Stimulated activated naive CD8-positive, alpha-beta T cell treated with anti-CD3 and anti-CD28 coated beads, Interleukin-15, amount 100 ng/mL, for 72 hours (primary cell): ENCODE results near the gene IFNAR2.
"Not testable (repeated sequence)": the region's sequence is repeated elsewhere in the genome, so short reads cannot be mapped to it uniquely, and the experiment has no call there.

ENCODE experiments used
- ATAC-seq: fragments of 150-1000 bp; cut with Tn5 transposase; 2 replicates; pipeline ENCODE4 v1.10.0; 2021; ENCODE audit warnings: mild to moderate bottlenecking, moderate library complexity
- DNase-seq, 2 donors: peaks; one replicate each; pipeline ENCODE4 v3.0.0; 2021 to 2022
- H3K27ac Mint-ChIP-seq, 2 donors: one replicate each; pipeline ENCODE4 v1.8.0; 2022; ENCODE audit warnings: mild to moderate bottlenecking in 2 of 2, mixed read lengths in 2 of 2, moderate library complexity in 2 of 2
- H3K27me3 Mint-ChIP-seq: one replicate; pipeline ENCODE4 v1.8.0; 2022; ENCODE audit warnings: mixed read lengths
- H3K4me1 Mint-ChIP-seq: one replicate; pipeline ENCODE4 v1.8.0; 2022; ENCODE audit warnings: mild to moderate bottlenecking, mixed read lengths
- H3K4me3 Mint-ChIP-seq, 2 donors: one replicate each; pipeline ENCODE4 v1.8.0; 2022; ENCODE audit warnings: mild to moderate bottlenecking in 2 of 2, mixed read lengths in 2 of 2, moderate library complexity in 1 of 2
- H3K9me3 Mint-ChIP-seq, 2 donors: one replicate each; pipeline ENCODE4 v1.8.0; 2022; ENCODE audit warnings: mixed read lengths in 2 of 2

The IFNAR2 gene

DNA sequence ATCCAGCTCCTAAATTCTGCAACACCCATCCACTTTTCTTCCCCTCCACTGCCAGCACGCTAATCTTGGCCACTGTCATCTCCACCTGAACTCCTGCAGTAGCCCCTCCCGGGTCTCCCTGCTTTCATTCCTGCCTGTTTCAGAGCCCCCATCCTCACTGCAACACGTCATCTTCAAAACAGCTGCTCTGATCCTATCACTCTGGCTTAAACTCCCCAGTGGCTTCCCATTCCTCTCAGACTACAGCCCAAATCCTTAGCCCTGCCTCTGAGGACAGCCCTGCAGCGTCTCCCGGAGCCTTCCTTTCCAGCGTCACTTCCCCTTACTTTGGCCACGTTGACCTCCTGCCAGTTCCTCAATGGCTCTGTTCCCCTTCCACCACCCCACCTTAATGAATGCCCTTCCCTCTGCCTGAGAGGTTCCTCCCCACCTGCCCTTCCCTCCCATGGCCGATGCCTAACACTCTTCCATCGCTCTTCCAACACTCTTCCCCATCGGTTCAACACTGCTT, 22.9 kb upstream of the IFNAR2 start:
- ATAC-seq (no peak), DNase-seq (no peak)
- Mint-ChIP-seq H3K27me3 (no peaks in the 10 kb centered on the region), H3K9me3 (peaks cover 18 to 24% of the 10 kb centered on the region in 2 donors), H3K27ac (no peak overlapping the region), H3K4me3 (no peak overlapping the region), H3K4me1 (peaks cover 61% of the 10 kb centered on the region)

GRCh38 chr21:33207449-33208149, 22.1 kb upstream of the IFNAR2 start:
- Mint-ChIP-seq H3K27me3 (no peaks in the 10 kb centered on the region), H3K4me3 (no peak overlapping the region), H3K4me1 (peaks cover 61% of the 10 kb centered on the region), H3K27ac (no peak overlapping the region), H3K9me3 (peaks cover 18 to 24% of the 10 kb centered on the region in 2 donors)
- ATAC-seq (no peak), DNase-seq (no peak)

- no peaks in the 10 kb centered on the region for H3K27me3 Mint-ChIP-seq
- no peak overlapping the region for H3K27ac Mint-ChIP-seq
- DNase-seq (no peak), ATAC-seq (no peak)
- no peak overlapping the region for H3K4me3 Mint-ChIP-seq
- H3K9me3 Mint-ChIP-seq, result peaks cover 18 to 24% of the 10 kb centered on the region in 2 donors
- peaks cover 61% of the 10 kb centered on the region for H3K4me1 Mint-ChIP-seq
These were observed 21.2 kb upstream of the IFNAR2 start for GRCh38 chr21:33208534-33208933.

GRCh38 chr21:33211305-33211704, 18.4 kb upstream of the IFNAR2 start:
- no peak overlapping the region for H3K27ac Mint-ChIP-seq
- peaks cover 63% of the 10 kb centered on the region for H3K4me1 Mint-ChIP-seq
- peak overlapping the region in 1 of 2 donors; percentile 19 for H3K4me3 Mint-ChIP-seq
- no peaks in the 10 kb centered on the region for H3K27me3 Mint-ChIP-seq
- peaks cover 22 to 31% of the 10 kb centered on the region in 2 donors for H3K9me3 Mint-ChIP-seq
- ATAC-seq, result no peak
- no peak for DNase-seq

DNA sequence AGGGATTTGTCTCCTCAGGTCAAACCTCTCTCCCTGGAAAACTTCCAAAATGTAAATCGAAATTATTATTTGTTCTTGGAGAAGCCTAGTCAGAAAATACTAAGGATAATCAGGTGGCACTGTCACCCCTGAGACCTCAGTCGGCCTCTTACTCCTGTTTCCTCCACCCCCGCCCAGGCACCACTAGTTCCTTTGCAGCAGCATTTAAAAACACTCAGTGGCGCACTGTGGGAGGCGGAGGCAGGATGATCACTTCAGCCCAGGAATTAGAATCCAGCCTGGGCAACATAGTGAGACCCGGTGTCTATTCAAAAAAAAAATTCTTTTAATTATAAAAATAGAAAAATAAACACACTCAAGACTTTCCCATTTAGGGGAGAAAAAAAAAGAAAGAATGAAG, 18.0 kb upstream of the IFNAR2 start:
- ATAC-seq (no peak), DNase-seq (no peak)
- Mint-ChIP-seq H3K4me1 (peaks cover 64% of the 10 kb centered on the region), H3K4me3 (peak overlapping the region; percentile 58 to 68), H3K27ac (no peak overlapping the region), H3K27me3 (no peaks in the 10 kb centered on the region), H3K9me3 (peaks cover 20 to 28% of the 10 kb centered on the region in 2 donors)

DNA sequence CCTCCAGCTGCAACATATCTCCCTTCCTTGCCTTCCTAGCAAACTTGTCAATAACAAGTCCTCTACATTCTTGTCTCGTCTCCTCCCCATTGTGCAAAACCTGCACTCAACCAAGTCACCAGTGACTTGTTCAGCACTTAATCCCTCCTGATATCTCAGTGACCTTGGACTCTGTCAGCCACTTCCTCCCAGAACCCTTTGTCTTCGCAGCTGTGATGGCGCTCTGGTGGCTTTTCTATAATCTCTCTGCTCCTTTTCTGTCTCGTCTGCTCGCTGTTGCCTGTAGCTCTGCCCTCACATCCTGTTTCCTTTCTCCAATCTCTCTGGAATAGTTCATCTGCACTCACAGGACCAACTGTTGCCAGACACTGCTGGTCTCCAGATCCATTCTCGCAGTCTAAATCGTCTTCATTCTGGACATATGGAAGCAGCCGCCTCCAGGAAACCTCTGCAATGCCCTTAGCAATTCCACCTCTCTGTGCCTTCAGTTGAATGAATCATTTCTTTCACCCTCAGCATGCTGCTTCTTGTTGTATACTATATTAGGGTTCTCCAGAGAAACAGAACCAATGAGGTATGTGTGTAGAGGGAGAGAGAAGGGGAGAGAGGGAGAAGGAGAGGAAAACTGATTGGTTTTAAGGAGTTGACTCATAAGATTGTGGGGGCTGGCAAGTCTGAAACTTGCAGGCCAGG, 17.4 kb upstream of the IFNAR2 start:
- Mint-ChIP-seq H3K27ac (peak overlapping the region in 1 of 2 donors; percentile 37), H3K4me1 (peaks cover 63% of the 10 kb centered on the region), H3K27me3 (no peaks in the 10 kb centered on the region), H3K4me3 (peak overlapping the region; percentile 58 to 68), H3K9me3 (peaks cover 14 to 22% of the 10 kb centered on the region in 2 donors)
- ATAC-seq (no peak), DNase-seq (no peak)

DNA sequence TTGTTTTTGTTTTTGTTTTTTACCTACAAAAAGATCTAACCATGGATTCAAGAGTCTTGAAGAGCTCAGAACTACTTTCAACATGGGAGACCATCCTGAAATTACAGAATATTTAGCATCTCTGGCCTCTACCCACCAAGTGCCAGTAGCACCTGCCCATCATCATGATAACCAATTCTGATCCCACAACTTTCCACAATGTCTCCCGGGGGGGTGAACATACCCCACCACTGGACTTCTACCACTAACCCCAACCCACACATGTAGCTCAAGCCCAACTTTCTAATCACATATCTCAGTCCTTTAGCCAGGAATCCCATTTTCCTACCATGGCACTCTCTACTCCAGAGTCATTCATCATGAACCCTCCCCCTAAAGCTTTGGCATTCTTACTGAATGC, 15.7 kb upstream of the IFNAR2 start:
- ATAC-seq, result no peak
- no peak for DNase-seq
- Mint-ChIP-seq H3K27me3 (no peaks in the 10 kb centered on the region), H3K9me3 (peaks cover 4 to 8% of the 10 kb centered on the region in 2 donors), H3K4me3 (no peak overlapping the region), H3K27ac (peak overlapping the region in 1 of 2 donors; percentile 77), H3K4me1 (peaks cover 77% of the 10 kb centered on the region)

DNA sequence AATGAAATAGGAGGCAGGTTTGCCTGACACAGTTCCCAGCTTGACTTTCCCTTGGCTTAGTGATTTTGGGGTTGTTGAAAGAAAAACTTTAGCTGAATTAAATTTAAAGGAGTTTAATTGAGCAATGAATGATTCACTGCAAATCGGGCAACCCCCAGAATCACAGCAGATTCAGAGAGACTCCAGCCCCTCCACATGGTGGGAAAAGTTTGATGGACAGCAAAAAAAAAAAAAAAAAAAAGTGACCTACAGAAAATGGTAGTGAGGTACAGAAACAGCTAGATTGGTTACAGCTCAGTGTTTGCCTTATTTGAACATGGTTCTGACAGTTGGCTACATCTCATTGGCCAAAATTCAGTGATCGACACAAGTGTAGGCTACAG, 12.6 kb upstream of the IFNAR2 start:
- ATAC-seq (no peak), DNase-seq (no peak)
- Mint-ChIP-seq H3K9me3 (peaks cover 9 to 25% of the 10 kb centered on the region in 2 donors), H3K4me1 (peaks cover 73% of the 10 kb centered on the region), H3K27me3 (no peaks in the 10 kb centered on the region), H3K27ac (no peak overlapping the region), H3K4me3 (no peak overlapping the region)

DNA sequence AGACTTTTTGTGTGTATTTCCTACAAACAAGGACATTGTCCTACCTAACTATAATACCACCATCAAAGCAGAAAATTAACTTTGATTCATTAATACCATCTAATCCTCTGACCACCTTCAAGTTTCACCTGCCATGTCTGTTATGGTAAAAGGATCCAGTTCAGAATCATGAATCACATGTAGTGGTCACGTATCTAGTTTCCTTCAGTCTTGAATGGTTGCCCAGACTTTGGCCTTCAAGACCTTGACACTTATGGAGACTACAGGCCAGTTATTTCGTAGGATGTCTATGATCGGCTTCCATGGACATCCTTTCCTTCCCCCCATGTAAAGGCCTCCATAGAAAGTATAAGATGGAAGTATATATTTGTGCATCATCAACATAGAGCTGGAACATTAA, 10.4 kb upstream of the IFNAR2 start:
- H3K4me3 Mint-ChIP-seq, result no peak overlapping the region
- peaks cover 52% of the 10 kb centered on the region for H3K4me1 Mint-ChIP-seq
- DNase-seq (no peak), ATAC-seq (no peak)
- H3K9me3 Mint-ChIP-seq, result peaks cover 5 to 20% of the 10 kb centered on the region in 2 donors
- H3K27ac Mint-ChIP-seq, result no peak overlapping the region
- H3K27me3 Mint-ChIP-seq, result no peaks in the 10 kb centered on the region

DNA sequence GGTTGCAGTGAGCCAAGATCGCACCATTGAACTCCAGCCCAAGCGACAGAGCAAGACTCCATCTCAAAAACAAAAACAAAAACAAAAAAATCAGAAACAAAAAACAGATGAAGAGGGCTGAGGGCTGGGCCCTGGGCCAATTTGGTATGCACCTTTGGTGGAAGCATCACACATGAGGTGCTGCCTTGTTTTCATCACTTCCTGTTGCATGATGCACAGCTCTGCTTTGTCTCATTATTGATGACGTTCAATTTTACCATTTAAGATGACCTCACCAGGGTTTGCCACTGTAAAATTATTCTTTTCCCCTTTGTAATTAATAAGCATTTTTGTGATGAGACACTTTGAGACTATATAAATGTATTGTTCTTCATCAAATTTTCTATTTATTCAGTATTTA, 9.8 kb upstream of the IFNAR2 start:
- Mint-ChIP-seq H3K9me3 (peaks cover 4 to 17% of the 10 kb centered on the region in 2 donors), H3K27me3 (no peaks in the 10 kb centered on the region), H3K27ac (no peak overlapping the region), H3K4me1 (peaks cover 45% of the 10 kb centered on the region), H3K4me3 (no peak overlapping the region)
- DNase-seq (no peak), ATAC-seq (no peak)

GRCh38 chr21:33225376-33225775, 4.4 kb upstream of the IFNAR2 start:
- not testable (repeated sequence) for H3K4me3 Mint-ChIP-seq, H3K27ac Mint-ChIP-seq, DNase-seq, ATAC-seq, H3K27me3 Mint-ChIP-seq, H3K9me3 Mint-ChIP-seq
- H3K4me1 Mint-ChIP-seq, result peaks cover 21% of the 10 kb centered on the region

GRCh38 chr21:33228455-33228854, 1.3 kb upstream of the IFNAR2 start:
- Mint-ChIP-seq H3K9me3 (no peaks in the 10 kb centered on the region), H3K27ac (no peak overlapping the region), H3K4me1 (peaks cover 41% of the 10 kb centered on the region), H3K27me3 (no peaks in the 10 kb centered on the region), H3K4me3 (no peak overlapping the region)
- no peak for DNase-seq
- no peak for ATAC-seq

DNA sequence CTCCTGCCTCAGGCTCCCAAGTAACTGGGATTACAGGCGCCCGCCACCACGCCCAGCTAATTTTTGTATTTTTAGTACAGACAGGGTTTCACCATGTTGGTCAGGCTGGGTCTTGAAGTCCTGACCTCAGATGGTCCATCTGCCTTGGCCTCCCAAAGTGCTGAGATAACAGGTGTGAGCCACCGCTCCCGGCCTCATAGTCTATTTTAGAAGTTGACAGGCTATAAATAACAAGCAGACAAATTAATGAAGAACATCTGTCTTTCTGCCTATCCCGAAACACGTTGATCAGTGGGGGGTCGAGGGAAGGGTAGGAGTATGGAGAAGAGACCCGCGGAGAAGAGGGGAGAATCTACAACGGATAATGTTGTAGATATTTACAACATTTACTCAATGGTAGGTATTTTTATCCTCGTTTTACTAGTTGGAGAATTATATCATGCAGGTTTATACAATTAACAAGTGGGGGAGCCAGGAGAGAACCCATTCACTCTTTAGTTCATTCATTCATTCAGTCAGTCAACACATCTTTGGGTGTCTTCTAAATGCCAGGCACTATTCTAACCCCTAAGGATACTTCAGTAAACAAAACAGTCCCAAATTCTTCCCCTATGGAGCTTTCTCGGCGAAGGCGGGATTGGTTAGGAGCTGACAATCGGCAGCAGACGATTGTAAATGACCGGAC, 497 bp upstream of the IFNAR2 start:
- ATAC-seq (peak; percentile 16), DNase-seq (no peak)
- Mint-ChIP-seq H3K27me3 (no peaks in the 10 kb centered on the region), H3K27ac (peak overlapping the region; percentile 24 to 59), H3K9me3 (no peaks in the 10 kb centered on the region), H3K4me1 (peaks cover 46% of the 10 kb centered on the region), H3K4me3 (peak overlapping the region; percentile 65 to 84)

DNA sequence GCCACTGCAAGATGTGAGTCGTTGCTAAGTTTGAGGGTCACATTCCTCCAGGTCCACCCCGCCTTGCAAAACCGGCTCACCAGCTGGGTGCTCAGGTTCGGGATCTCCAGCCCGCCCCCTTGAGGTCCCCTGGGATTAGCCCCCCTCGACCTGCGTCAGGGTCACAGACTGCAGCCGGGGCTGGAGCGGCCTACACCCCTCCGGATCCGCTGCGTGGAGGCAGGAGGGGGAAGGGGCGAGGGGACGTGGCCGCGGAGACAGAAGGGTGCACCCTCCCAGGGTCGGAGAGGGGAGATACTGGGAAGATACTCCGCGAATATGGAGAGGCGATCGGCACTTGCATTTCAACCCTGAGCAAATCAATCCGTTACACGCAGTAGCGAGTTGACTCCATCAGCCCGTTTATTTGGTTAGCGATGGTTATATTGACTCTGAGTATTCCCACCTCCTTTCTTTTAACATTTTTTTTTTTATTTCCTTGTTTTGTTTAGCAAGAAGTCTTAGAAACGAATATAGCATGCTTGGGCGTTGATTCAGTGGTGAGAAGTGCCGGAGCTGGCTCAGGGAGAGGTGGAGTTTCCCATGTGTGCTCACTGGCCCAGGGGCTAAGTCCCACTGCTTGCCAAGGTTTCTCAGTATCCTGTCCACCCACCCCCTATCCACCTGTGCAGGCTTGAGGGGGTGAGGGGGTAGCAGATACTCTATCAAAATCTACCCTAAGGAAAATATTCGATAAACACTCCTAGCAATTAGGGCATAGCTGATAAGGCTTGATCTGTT, 997 bp downstream of the IFNAR2 start:
- Mint-ChIP-seq H3K4me3 (peak overlapping the region; percentile 83 to 87), H3K9me3 (no peaks in the 10 kb centered on the region), H3K27ac (peak overlapping the region; percentile 87 to 93), H3K27me3 (no peaks in the 10 kb centered on the region), H3K4me1 (peaks cover 61% of the 10 kb centered on the region)
- ATAC-seq (peak; percentile 16), DNase-seq (no peak)

- peak; percentile 52 to 70 for DNase-seq
- Mint-ChIP-seq H3K4me3 (peak overlapping the region; percentile 83 to 87), H3K27me3 (no peaks in the 10 kb centered on the region), H3K4me1 (peaks cover 67% of the 10 kb centered on the region), H3K27ac (peak overlapping the region; percentile 87 to 93), H3K9me3 (no peaks in the 10 kb centered on the region)
- peak; percentile 79 for ATAC-seq
These were observed 1.8 kb downstream of the IFNAR2 start for GRCh38 chr21:33231526-33231925.
